Gastroesophageal sphincter (tissue), 4 donors: ENCODE data around the gene TMSB4Y. TPM values are rescaled to one million over a fixed set of nuclear protein-coding genes. Genes with fewer than 3 reads are reported as not detected.

Experiments used
- ATAC-seq: fragments of 150-250 bp; one replicate; pipeline ENCODE4 v1.9.1; 2016; ENCODE audit warnings: mild to moderate bottlenecking, moderate library complexity
- H3K27ac ChIP-seq, 4 donors: fragments of 200-600 bp; sonication (generic) in 3 of 4; 1 replicate in 3 of 4; 2 replicates in 1 of 4; pipeline ENCODE4 v1.5.1; 2016 to 2019
- H3K27me3 ChIP-seq: fragments of 200-600 bp; sonication (generic); one replicate; pipeline ENCODE4 v1.5.1; 2019
- H3K36me3 ChIP-seq, 2 donors: fragments of 200-600 bp; sonication (generic); one replicate each; pipeline ENCODE4 v1.5.1; 2019; ENCODE audit warnings: control low read depth in 1 of 2
- H3K4me1 ChIP-seq, 3 donors: fragments of 200-600 bp; sonication (generic); 1 replicate in 2 of 3; 2 replicates in 1 of 3; pipeline ENCODE4 v1.5.1; 2016 to 2019; ENCODE audit warnings: control low read depth in 2 of 3
- H3K4me3 ChIP-seq, 2 donors: fragments of 200-600 bp; sonication (generic); one replicate each; pipeline ENCODE4 v1.5.1; 2019; ENCODE audit warnings: mild to moderate bottlenecking in 1 of 2, moderate library complexity in 1 of 2
- H3K9me3 ChIP-seq, 3 donors: fragments of 200-600 bp; sonication (generic); one replicate each; pipeline ENCODE4 v1.5.1; 2017 to 2019; ENCODE audit warnings: control low read depth in 2 of 3
- EP300 ChIP-seq: sonication (generic); formaldehyde crosslinking; IDR thresholded peaks from one replicate; pipeline ENCODE4 v1.6.1; 2017; ENCODE audit warnings: antibody characterized with exemption, mild to moderate bottlenecking
- POLR2A ChIP-seq, 2 donors: fragments of 450-650 bp; IDR thresholded peaks; one replicate each; pipeline ENCODE4 v1.6.1; 2017; ENCODE audit warnings: antibody characterized with exemption in 2 of 2, mild to moderate bottlenecking in 2 of 2, moderate library complexity in 1 of 2
- POLR2AphosphoS5 ChIP-seq: sonication (generic); formaldehyde crosslinking; IDR thresholded peaks from one replicate; pipeline ENCODE4 v1.6.1; 2017; ENCODE audit warnings: antibody characterized with exemption
- WGBS, 2 donors: methylation state at CpG; one replicate each; pipeline ENCODE4 v1.1.5; 2018; ENCODE audit warnings: low coverage in 1 of 2; 5-methylcytosine and 5-hydroxymethylcytosine counted together
- total RNA-seq, 4 donors: library from RNA; depleted of rRNA; stranded (reverse); fragments of >200 nt; gene quantifications; one replicate each; pipeline ENCODE4 v1.1.0, GENCODE V29; 2016
- TF ChIP-seq, protein P1 (sequence below), 4 experiments: fragments of 200-600 bp in 2 of 4; fragments of 450-650 bp in 2 of 4; sonication (generic) in 1 of 4; IDR thresholded peaks; one replicate each; pipeline ENCODE4 v1.5.1; 2017 to 2019; ENCODE audit warnings: antibody characterized with exemption in 4 of 4, mild to moderate bottlenecking in 2 of 4, moderate library complexity in 2 of 4

Gene TMSB4Y
- total RNA-seq, 4 donors from 2014 or later = 1.6 to 5.1 TPM; not detected in 2

DNA sequence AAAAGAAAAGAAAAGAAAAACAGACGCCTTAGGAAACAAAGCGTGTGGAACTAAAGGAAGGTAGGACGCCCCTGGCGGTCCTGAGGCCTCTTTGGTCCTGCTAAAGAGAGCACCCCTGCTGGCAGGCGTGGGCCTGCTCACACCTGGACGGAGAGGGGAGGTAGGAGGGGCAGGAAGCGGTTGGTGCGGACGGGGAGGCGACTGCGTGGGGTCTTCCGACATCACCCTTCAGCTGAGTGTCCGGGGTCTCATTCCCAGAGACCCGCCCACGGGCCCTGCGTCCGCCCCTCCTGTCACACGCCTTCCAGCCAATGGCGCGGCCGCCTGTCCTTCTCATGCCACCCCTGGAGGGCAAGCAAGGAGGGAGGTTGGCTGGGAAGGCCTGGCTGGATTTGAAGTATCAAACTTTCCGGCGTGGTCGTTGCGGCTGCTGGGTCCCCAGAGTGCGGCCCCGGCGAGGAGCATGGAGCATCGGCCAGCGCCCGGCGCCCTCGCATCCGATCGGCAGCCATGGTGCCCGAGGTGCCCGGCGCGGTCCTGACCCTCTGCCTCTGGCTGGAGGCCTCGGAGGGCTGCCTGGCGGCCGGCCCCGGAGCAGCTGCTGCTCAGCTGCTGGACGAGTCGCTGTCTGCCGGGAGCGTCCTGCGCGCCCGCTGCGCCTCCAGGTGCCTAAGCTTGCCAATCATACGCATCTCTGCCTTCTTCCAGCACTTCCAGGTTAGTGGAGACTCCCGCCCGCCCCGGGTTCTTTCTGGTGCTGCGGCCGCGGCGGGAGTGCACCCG is 47.8 kb downstream of the TMSB4Y start:
- H3K36me3 ChIP-seq = no peaks in the 10 kb centered on the region
- no peaks in the 10 kb centered on the region for H3K9me3 ChIP-seq
- H3K27ac ChIP-seq = no peak overlapping the region
- H3K4me1 ChIP-seq = peaks cover 0 to 7% (median 0%) of the 10 kb centered on the region in 3 donors
- WGBS, 2 donors = 0% methylated on average over 8 of the region's 60 CpGs; no CpG with 5 or more reads in 1 of the 2 donors
- TF ChIP-seq POLR2A (IDR thresholded peaks at IDR 0.05) = no peak
- TF ChIP-seq, protein P1, sequence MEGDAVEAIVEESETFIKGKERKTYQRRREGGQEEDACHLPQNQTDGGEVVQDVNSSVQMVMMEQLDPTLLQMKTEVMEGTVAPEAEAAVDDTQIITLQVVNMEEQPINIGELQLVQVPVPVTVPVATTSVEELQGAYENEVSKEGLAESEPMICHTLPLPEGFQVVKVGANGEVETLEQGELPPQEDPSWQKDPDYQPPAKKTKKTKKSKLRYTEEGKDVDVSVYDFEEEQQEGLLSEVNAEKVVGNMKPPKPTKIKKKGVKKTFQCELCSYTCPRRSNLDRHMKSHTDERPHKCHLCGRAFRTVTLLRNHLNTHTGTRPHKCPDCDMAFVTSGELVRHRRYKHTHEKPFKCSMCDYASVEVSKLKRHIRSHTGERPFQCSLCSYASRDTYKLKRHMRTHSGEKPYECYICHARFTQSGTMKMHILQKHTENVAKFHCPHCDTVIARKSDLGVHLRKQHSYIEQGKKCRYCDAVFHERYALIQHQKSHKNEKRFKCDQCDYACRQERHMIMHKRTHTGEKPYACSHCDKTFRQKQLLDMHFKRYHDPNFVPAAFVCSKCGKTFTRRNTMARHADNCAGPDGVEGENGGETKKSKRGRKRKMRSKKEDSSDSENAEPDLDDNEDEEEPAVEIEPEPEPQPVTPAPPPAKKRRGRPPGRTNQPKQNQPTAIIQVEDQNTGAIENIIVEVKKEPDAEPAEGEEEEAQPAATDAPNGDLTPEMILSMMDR (IDR thresholded peaks at IDR 0.05) = no peak
- no peak for TF ChIP-seq EP300
- no peak for TF ChIP-seq POLR2AphosphoS5
- H3K27me3 ChIP-seq = no peaks in the 10 kb centered on the region
- ATAC-seq = no peak
- peak overlapping the region; percentile 53 to 57 for H3K4me3 ChIP-seq

DNA sequence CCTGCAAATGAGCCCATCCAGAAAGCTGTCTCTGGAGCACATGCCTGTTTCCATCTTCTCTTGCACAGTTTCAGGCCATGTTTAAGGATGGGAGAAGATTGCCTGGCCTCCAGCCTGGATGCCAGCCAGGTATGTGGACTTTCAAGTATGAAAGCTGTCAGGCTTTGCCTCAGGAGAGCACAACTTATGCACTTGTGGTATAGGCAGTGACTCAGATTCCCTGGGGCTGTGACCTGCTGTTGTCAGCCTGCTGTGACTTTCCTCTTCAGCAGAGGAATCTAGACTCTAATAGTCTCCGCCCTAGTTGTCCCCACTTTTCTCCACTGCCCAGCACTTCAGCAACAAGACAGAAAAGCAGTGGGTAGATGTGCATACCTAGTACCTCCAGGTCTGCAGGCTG is 51.0 kb downstream of the TMSB4Y start:
- Histone ChIP-seq H3K4me1 (peaks cover 0 to 7% (median 0%) of the 10 kb centered on the region in 3 donors), H3K27ac (no peak overlapping the region), H3K4me3 (no peak overlapping the region), H3K36me3 (no peaks in the 10 kb centered on the region), H3K9me3 (no peaks in the 10 kb centered on the region), H3K27me3 (no peaks in the 10 kb centered on the region)
- no CpG with 5 or more reads among the region's 1 CpG for WGBS, 2 donors
- no peak for TF ChIP-seq POLR2A (IDR thresholded peaks at IDR 0.05)
- TF ChIP-seq, protein P1 (IDR thresholded peaks at IDR 0.05) = no peak
- no peak for TF ChIP-seq EP300
- TF ChIP-seq POLR2AphosphoS5 = no peak
- no peak for ATAC-seq

Other genes starting within 250 kb of the TMSB4Y start
- gene UTY, start 223.9 kb upstream of the TMSB4Y start, total RNA-seq = 10 to 100 TPM in 2 of 4 donors, under 1 TPM in 1, not detected in 1; 0.07 to 58.7 (median 27.1) TPM